Nephron (organoid): Measurements from ENCODE around the gene EIF3I.
"Not testable (repeated sequence)": the region's sequence is repeated elsewhere in the genome, so short reads cannot be mapped to it uniquely, and the experiment has no call there.

Source experiments
- H3K27ac Mint-ChIP-seq, 3 experiments: 2 replicates each; pipeline ENCODE4 v1.8.0; 2020; ENCODE audit warnings: mixed read lengths in 3 of 3, mild to moderate bottlenecking in 2 of 3, moderate library complexity in 1 of 3
- H3K27me3 Mint-ChIP-seq: 2 replicates; pipeline ENCODE4 v1.8.0; 2021; ENCODE audit warnings: low read depth, mild to moderate bottlenecking, moderate library complexity, mixed read lengths
- H3K36me3 Mint-ChIP-seq: 2 replicates; pipeline ENCODE4 v1.8.0; 2020; ENCODE audit warnings: low read depth, mixed read lengths
- H3K4me1 Mint-ChIP-seq: 2 replicates; pipeline ENCODE4 v1.8.0; 2020; ENCODE audit warnings: mixed read lengths
- H3K4me3 Mint-ChIP-seq, 3 experiments: 2 replicates each; pipeline ENCODE4 v1.8.0; 2020; ENCODE audit warnings: mild to moderate bottlenecking in 3 of 3, mixed read lengths in 3 of 3, moderate library complexity in 2 of 3
- H3K9me3 Mint-ChIP-seq: 2 replicates; pipeline ENCODE4 v1.8.0; 2020; ENCODE audit warnings: mixed read lengths
- CTCF ChIP-seq, 3 experiments: fragments of 200-600 bp; sonication (generic); IDR thresholded peaks; one replicate each; pipeline ENCODE4 v1.5.0; 2021; ENCODE audit warnings: antibody characterized with exemption in 3 of 3; ENCODE audit not compliant: unreplicated experiment in 3 of 3

Gene EIF3I

GRCh38 chr1:32256473-32257226 is 34.4 kb downstream of the EIF3I start:
- H3K27ac Mint-ChIP-seq: no peak overlapping the region
- H3K27me3 Mint-ChIP-seq: peaks cover 12% of the 10 kb centered on the region
- no peaks in the 10 kb centered on the region for H3K36me3 Mint-ChIP-seq
- no peak overlapping the region for H3K4me3 Mint-ChIP-seq
- H3K9me3 Mint-ChIP-seq: no peaks in the 10 kb centered on the region
- TF ChIP-seq CTCF (IDR thresholded peaks at IDR 0.05; ENCODE audit: unreplicated experiment in 3 of 3): no peak
- H3K4me1 Mint-ChIP-seq: peaks cover 9% of the 10 kb centered on the region

- no peak for TF ChIP-seq CTCF (IDR thresholded peaks at IDR 0.05; ENCODE audit: unreplicated experiment in 3 of 3)
- Mint-ChIP-seq H3K4me3 (no peak overlapping the region), H3K27me3 (peaks cover 10% of the 10 kb centered on the region), H3K9me3 (no peaks in the 10 kb centered on the region), H3K27ac (no peak overlapping the region), H3K4me1 (peaks cover 4% of the 10 kb centered on the region), H3K36me3 (no peaks in the 10 kb centered on the region)
Observed at GRCh38 chr1:32257227-32257508, 35.0 kb downstream of the EIF3I start.

GRCh38 chr1:32263236-32263593 is 41.0 kb downstream of the EIF3I start:
- H3K36me3 Mint-ChIP-seq: not testable (repeated sequence)

GRCh38 chr1:32263744-32264143 is 41.5 kb downstream of the EIF3I start:
- no peak for TF ChIP-seq CTCF (IDR thresholded peaks at IDR 0.05; ENCODE audit: unreplicated experiment in 3 of 3)
- Mint-ChIP-seq H3K27ac (no peak overlapping the region), H3K4me1 (no peaks in the 10 kb centered on the region), H3K9me3 (no peaks in the 10 kb centered on the region), H3K27me3 (peaks cover 6% of the 10 kb centered on the region), H3K4me3 (no peak overlapping the region), H3K36me3 (no peaks in the 10 kb centered on the region)

More at GRCh38 chr1:32263236-32263593, 41.0 kb downstream of the EIF3I start:
- not testable (repeated sequence) for H3K4me1 Mint-ChIP-seq, H3K9me3 Mint-ChIP-seq, H3K27ac Mint-ChIP-seq, H3K27me3 Mint-ChIP-seq, H3K4me3 Mint-ChIP-seq

- no peaks in the 10 kb centered on the region for H3K27me3 Mint-ChIP-seq
- no peak overlapping the region for H3K4me3 Mint-ChIP-seq
- no peak overlapping the region for H3K27ac Mint-ChIP-seq
- no peak for TF ChIP-seq CTCF (IDR thresholded peaks at IDR 0.05; ENCODE audit: unreplicated experiment in 3 of 3)
- no peaks in the 10 kb centered on the region for H3K4me1 Mint-ChIP-seq
- H3K9me3 Mint-ChIP-seq: no peaks in the 10 kb centered on the region
- no peaks in the 10 kb centered on the region for H3K36me3 Mint-ChIP-seq
Observed at GRCh38 chr1:32265846-32266245, 43.6 kb downstream of the EIF3I start.

GRCh38 chr1:32266921-32267591 is 44.8 kb downstream of the EIF3I start:
- Mint-ChIP-seq H3K36me3 (no peaks in the 10 kb centered on the region), H3K4me1 (no peaks in the 10 kb centered on the region), H3K27ac (peak overlapping the region in 1 of 3 experiments; percentile 16), H3K4me3 (no peak overlapping the region), H3K9me3 (no peaks in the 10 kb centered on the region), H3K27me3 (no peaks in the 10 kb centered on the region)
- no peak for TF ChIP-seq CTCF (IDR thresholded peaks at IDR 0.05; ENCODE audit: unreplicated experiment in 3 of 3)
